GM23338 (cell line): ENCODE measurements around the gene ABCB8. TPM values are rescaled to one million over a fixed set of nuclear protein-coding genes. Genes with fewer than 3 reads are reported as not detected.

ENCODE experiments used
- ATAC-seq: fragments of 200-7000 bp; cut with Tn5 transposase; 3 replicates; pipeline ENCODE4 v1.9.1; 2020
- DNase-seq: peaks from one replicate; pipeline ENCODE4 v3.0.0-alpha.2; 2015; ENCODE audit warnings: low spot score
- H2AFZ ChIP-seq: fragments of 200-600 bp; sonication (generic); 2 replicates; pipeline ENCODE4 v1.8.0; 2016; ENCODE audit warnings: antibody characterized with exemption, mild to moderate bottlenecking, moderate library complexity
- H3F3A ChIP-seq: fragments of 200-600 bp; sonication (generic); replicated peaks from 2 replicates; pipeline ENCODE4 v1.8.0; 2017; ENCODE audit warnings: antibody characterized with exemption, mixed run types, low read depth
- H3K27ac ChIP-seq: fragments of 200-600 bp; sonication (generic); 2 replicates; pipeline ENCODE4 v1.6.1; 2016; ENCODE audit warnings: low read depth
- H3K27me3 ChIP-seq: fragments of 200-600 bp; sonication (generic); 2 replicates; pipeline ENCODE4 v1.8.0; 2016; ENCODE audit warnings: mild to moderate bottlenecking, mixed run types, moderate library complexity; ENCODE audit not compliant: insufficient read depth
- H3K36me3 ChIP-seq: fragments of 200-600 bp; sonication (generic); 2 replicates; pipeline ENCODE4 v1.8.0; 2016; ENCODE audit warnings: mild to moderate bottlenecking; ENCODE audit not compliant: insufficient read depth
- H3K4me1 ChIP-seq: fragments of 200-600 bp; sonication (generic); 2 replicates; pipeline ENCODE4 v1.8.0; 2016; ENCODE audit warnings: mild to moderate bottlenecking, moderate library complexity; ENCODE audit not compliant: insufficient read depth
- H3K4me2 ChIP-seq: fragments of 200-600 bp; sonication (generic); 2 replicates; pipeline ENCODE4 v1.7.1; 2017; ENCODE audit warnings: mixed run types
- H3K4me3 ChIP-seq: fragments of 200-600 bp; sonication (generic); 2 replicates; pipeline ENCODE4 v1.6.1; 2016; ENCODE audit warnings: mixed run types
- H3K79me2 ChIP-seq: fragments of 200-600 bp; sonication (generic); replicated peaks from 2 replicates; pipeline ENCODE4 v1.8.0; 2017; ENCODE audit warnings: mild to moderate bottlenecking; ENCODE audit not compliant: insufficient read depth
- H3K9me2 ChIP-seq: fragments of 200-600 bp; sonication (generic); 2 replicates; pipeline ENCODE4 v1.8.0; 2017; ENCODE audit not compliant: insufficient read depth
- H4K20me1 ChIP-seq: fragments of 200-600 bp; sonication (generic); replicated peaks from 2 replicates; pipeline ENCODE4 v1.8.0; 2017; ENCODE audit warnings: mild to moderate bottlenecking; ENCODE audit not compliant: insufficient read depth
- H3K27ac Mint-ChIP-seq: 2 replicates; pipeline ENCODE4 v1.8.0; 2020; ENCODE audit warnings: inconsistent platforms, mild to moderate bottlenecking, moderate library complexity, mixed read lengths
- H3K27me3 Mint-ChIP-seq: 3 replicates; pipeline ENCODE4 v1.8.0; 2022; ENCODE audit warnings: low read depth, mild to moderate bottlenecking, moderate library complexity, mixed read lengths, inconsistent platforms; ENCODE audit not compliant: insufficient read depth, poor library complexity
- H3K36me3 Mint-ChIP-seq: 3 replicates; pipeline ENCODE4 v1.8.0; 2021; ENCODE audit warnings: low read depth, mild to moderate bottlenecking, inconsistent platforms, moderate library complexity, mixed read lengths
- H3K4me1 Mint-ChIP-seq: 3 replicates; pipeline ENCODE4 v1.8.0; 2020; ENCODE audit warnings: mild to moderate bottlenecking, inconsistent platforms, mixed read lengths
- H3K4me3 Mint-ChIP-seq: 3 replicates; pipeline ENCODE4 v1.8.0; 2021; ENCODE audit warnings: moderate library complexity, mild to moderate bottlenecking, inconsistent platforms, mixed read lengths
- H3K9me3 Mint-ChIP-seq: 3 replicates; pipeline ENCODE4 v1.8.0; 2020; ENCODE audit warnings: moderate library complexity, mild to moderate bottlenecking, inconsistent platforms, mixed read lengths
- CREB1 ChIP-seq: fragments of 250-450 bp; sonication (Bioruptor Pico); IDR thresholded peaks from 2 replicates; pipeline ENCODE4 v1.5.0; 2020; ENCODE audit warnings: low read depth, mild to moderate bottlenecking, moderate library complexity
- EZH2 ChIP-seq: fragments of 200-600 bp; sonication (generic); IDR thresholded peaks from one replicate; pipeline ENCODE4 v1.8.0; 2017; ENCODE audit warnings: antibody characterized with exemption, mild to moderate bottlenecking, low read depth; ENCODE audit not compliant: unreplicated experiment
- EZH2phosphoT487 ChIP-seq: fragments of 200-600 bp; sonication (generic); IDR thresholded peaks from one replicate; pipeline ENCODE4 v1.8.1; 2018; ENCODE audit warnings: antibody characterized with exemption; ENCODE audit not compliant: unreplicated experiment
- NANOG ChIP-seq: IDR thresholded peaks from 2 replicates; pipeline ENCODE4 v1.6.1; 2016; ENCODE audit warnings: antibody characterized with exemption, borderline replicate concordance
- POLR2AphosphoS5 ChIP-seq: IDR thresholded peaks from 2 replicates; pipeline ENCODE4 v1.6.1; 2016; ENCODE audit warnings: antibody characterized with exemption, low read depth
- STAT1 ChIP-seq: IDR thresholded peaks from one replicate; pipeline ENCODE4 v1.6.1; 2016; ENCODE audit warnings: antibody characterized with exemption; ENCODE audit not compliant: unreplicated experiment
- polyA plus RNA-seq: library from polyadenylated mRNA; unstranded; fragments of >200 nt; fragmentation: Nextera tagmentation; extraction: Ambion mirVana; gene quantifications from 2 replicates; pipeline ENCODE4 v1.2.1, GENCODE V29; 2016
- total RNA-seq: library from RNA; depleted of rRNA; stranded (reverse); fragments of >200 nt; shearing (Covaris generic); gene quantifications from 2 replicates; pipeline ENCODE4 v1.2.3, GENCODE V29; 2014
- TF ChIP-seq, protein P1 (sequence below): IDR thresholded peaks from 2 replicates; pipeline ENCODE4 v1.6.1; 2016; ENCODE audit warnings: antibody characterized with exemption
- TF ChIP-seq, protein P2 (sequence below): IDR thresholded peaks from one replicate; pipeline ENCODE4 v1.6.1; 2018; ENCODE audit warnings: antibody characterized with exemption; ENCODE audit not compliant: unreplicated experiment

Gene ABCB8
- total and polyA plus RNA-seq, 2 experiments from 2014 or later, result 11.4 to 27.1 TPM

DNA sequence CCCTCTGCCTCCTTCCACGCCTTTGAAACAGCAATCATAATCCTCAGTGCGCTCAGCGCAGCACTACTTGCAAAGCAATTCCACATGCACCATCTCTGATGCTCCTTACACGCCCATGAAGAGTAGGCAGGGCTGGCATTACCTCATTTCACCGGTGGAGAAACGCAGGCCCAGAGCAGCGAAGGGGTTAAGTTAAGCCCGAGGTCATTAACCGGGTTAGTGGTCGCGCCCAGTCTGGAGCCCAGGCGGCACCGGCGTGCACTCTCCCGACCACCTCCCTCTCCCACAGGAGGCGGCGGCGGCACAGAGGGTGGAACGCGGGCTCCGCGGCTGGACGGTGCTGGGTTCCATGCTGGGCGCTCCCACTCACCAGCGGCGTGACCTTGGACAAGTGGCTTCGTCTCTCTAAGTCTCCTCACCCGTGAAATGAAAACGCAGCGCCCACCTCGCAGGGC lies 51.8 kb downstream of the ABCB8 start:
- H3F3A ChIP-seq, result peaks cover 18% of the 10 kb centered on the region
- peak overlapping the region; percentile 98 for H3K4me2 ChIP-seq
- H2AFZ ChIP-seq, result peak overlapping the region; percentile 86; the same call in 1 of the 2 replicates
- H4K20me1 ChIP-seq, result peaks cover 12% of the 10 kb centered on the region
- H3K4me1 ChIP-seq, result peaks cover 35% of the 10 kb centered on the region
- Mint-ChIP-seq H3K9me3 (peaks cover 2% of the 10 kb centered on the region; the same call in 1 of the 3 replicates), H3K27me3 (peaks cover 26% of the 10 kb centered on the region), H3K36me3 (peaks cover 18% of the 10 kb centered on the region), H3K4me1 (peaks cover 42% of the 10 kb centered on the region), H3K4me3 (peak overlapping the region; percentile 89), H3K27ac (peak overlapping the region; percentile 86; the same call in 1 of the 2 replicates)
- no peaks in the 10 kb centered on the region for H3K36me3 ChIP-seq
- no peak overlapping the region for H3K27ac ChIP-seq
- TF ChIP-seq, protein P1, sequence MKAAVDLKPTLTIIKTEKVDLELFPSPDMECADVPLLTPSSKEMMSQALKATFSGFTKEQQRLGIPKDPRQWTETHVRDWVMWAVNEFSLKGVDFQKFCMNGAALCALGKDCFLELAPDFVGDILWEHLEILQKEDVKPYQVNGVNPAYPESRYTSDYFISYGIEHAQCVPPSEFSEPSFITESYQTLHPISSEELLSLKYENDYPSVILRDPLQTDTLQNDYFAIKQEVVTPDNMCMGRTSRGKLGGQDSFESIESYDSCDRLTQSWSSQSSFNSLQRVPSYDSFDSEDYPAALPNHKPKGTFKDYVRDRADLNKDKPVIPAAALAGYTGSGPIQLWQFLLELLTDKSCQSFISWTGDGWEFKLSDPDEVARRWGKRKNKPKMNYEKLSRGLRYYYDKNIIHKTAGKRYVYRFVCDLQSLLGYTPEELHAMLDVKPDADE, result no peak
- TF ChIP-seq EZH2phosphoT487 (no peak), STAT1 (no peak), NANOG (no peak), EZH2 (no peak)
- TF ChIP-seq, protein P2, sequence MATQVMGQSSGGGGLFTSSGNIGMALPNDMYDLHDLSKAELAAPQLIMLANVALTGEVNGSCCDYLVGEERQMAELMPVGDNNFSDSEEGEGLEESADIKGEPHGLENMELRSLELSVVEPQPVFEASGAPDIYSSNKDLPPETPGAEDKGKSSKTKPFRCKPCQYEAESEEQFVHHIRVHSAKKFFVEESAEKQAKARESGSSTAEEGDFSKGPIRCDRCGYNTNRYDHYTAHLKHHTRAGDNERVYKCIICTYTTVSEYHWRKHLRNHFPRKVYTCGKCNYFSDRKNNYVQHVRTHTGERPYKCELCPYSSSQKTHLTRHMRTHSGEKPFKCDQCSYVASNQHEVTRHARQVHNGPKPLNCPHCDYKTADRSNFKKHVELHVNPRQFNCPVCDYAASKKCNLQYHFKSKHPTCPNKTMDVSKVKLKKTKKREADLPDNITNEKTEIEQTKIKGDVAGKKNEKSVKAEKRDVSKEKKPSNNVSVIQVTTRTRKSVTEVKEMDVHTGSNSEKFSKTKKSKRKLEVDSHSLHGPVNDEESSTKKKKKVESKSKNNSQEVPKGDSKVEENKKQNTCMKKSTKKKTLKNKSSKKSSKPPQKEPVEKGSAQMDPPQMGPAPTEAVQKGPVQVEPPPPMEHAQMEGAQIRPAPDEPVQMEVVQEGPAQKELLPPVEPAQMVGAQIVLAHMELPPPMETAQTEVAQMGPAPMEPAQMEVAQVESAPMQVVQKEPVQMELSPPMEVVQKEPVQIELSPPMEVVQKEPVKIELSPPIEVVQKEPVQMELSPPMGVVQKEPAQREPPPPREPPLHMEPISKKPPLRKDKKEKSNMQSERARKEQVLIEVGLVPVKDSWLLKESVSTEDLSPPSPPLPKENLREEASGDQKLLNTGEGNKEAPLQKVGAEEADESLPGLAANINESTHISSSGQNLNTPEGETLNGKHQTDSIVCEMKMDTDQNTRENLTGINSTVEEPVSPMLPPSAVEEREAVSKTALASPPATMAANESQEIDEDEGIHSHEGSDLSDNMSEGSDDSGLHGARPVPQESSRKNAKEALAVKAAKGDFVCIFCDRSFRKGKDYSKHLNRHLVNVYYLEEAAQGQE, result no peak
- no peaks in the 10 kb centered on the region for H3K9me2 ChIP-seq
- peaks cover 6% of the 10 kb centered on the region; the same call in 1 of the 2 replicates for H3K79me2 ChIP-seq
- peak overlapping the region; percentile 91 for H3K4me3 ChIP-seq
- DNase-seq (no peak), ATAC-seq (peak; percentile 2)
- peaks cover 16% of the 10 kb centered on the region for H3K27me3 ChIP-seq

DNA sequence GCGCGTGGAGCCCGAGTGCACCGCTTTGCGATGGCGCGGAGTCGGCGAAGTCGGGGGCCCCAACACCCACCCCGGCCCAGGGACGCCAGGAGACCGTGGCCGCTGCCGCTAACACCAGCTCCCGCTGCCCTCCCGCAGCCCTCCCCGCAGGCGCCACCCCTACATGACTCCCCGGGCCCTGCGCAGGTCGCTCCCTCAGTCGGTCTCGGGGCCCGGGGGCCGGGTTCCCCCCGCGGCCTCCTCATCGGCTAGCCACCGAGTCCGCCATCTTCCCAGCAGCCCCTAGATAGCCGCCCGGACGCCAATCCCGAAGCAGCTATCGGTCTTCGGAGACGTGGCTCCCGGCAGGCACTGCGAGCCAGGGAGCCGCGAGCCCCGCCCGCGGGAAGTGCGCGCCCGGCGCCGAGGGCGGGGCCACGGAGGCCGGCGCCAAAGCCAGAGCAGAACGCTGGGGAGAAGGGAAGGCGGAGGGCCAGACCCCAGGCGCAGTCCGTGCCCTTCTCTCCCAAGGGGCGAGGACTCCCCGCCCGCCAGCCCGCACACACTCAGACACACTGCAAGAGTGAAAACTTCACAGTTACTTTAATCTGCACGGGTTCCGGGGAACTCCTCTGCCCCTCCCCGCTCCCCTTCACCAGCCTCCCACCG lies 52.4 kb downstream of the ABCB8 start, which contains the start of gene FASTK:
Gene FASTK, minus strand, starts transcription at position 288 of the 648 bp plus-strand sequence. Its CDS starts 43 bp downstream, at position 245.
- peak within 1 kb of the TSS; percentile 86; the same call in 1 of the 2 replicates for H2AFZ ChIP-seq

More for the DNA sequence above, 52.4 kb downstream of the ABCB8 start, which contains the start of gene FASTK:
- peak; percentile 66; the same call in 1 of the 2 replicates for TF ChIP-seq CREB1 (CRISPR knock-in tag)
- TF ChIP-seq POLR2AphosphoS5, result peak; percentile 79
- TF ChIP-seq, protein P1, result 0 out of 2 replicates have a peak, but pooled peaks have one; percentile 16
- TF ChIP-seq NANOG, result no peak
- Mint-ChIP-seq H3K4me3 (peak within 1 kb of the TSS; percentile 89), H3K27ac (peak within 1 kb of the TSS; percentile 86; the same call in 1 of the 2 replicates), H3K9me3 (peaks cover 2% of the 10 kb centered on the region; the same call in 1 of the 3 replicates), H3K36me3 (peaks cover 13% of the 10 kb centered on the region), H3K27me3 (peaks cover 27% of the 10 kb centered on the region), H3K4me1 (peaks cover 45% of the 10 kb centered on the region)
- H3K9me2 ChIP-seq, result no peaks in the 10 kb centered on the region
- H3K36me3 ChIP-seq, result no peaks in the 10 kb centered on the region
- peak within 1 kb of the TSS; percentile 98 for H3K4me2 ChIP-seq
- DNase-seq (peak; percentile 94), ATAC-seq (peak; percentile 55)
- H4K20me1 ChIP-seq, result peaks cover 12% of the 10 kb centered on the region
- no peak within 1 kb of the TSS for H3K27ac ChIP-seq
- H3F3A ChIP-seq, result peaks cover 20% of the 10 kb centered on the region
- peaks cover 39% of the 10 kb centered on the region for H3K4me1 ChIP-seq
- H3K4me3 ChIP-seq, result peak within 1 kb of the TSS; percentile 91
- peaks cover 18% of the 10 kb centered on the region for H3K27me3 ChIP-seq
- H3K79me2 ChIP-seq, result peaks cover 6% of the 10 kb centered on the region; the same call in 1 of the 2 replicates
